Stimulated activated naive CD8-positive, alpha-beta T cell treated with anti-CD3 and anti-CD28 coated beads, Interleukin-15, Interleukin-2, amounts not matched to agents 100 U/mL and 50 U/mL, for 24 hours (primary cell): ENCODE results near the gene FHIT.
"Not testable (repeated sequence)": the region's sequence is repeated elsewhere in the genome, so short reads cannot be mapped to it uniquely, and the experiment has no call there.

Experiments
- ATAC-seq: fragments of 150-1000 bp; cut with Tn5 transposase; one replicate; pipeline ENCODE4 v1.10.0; 2021
- DNase-seq: peaks from one replicate; pipeline ENCODE4 v3.0.0; 2021

Gene FHIT

GRCh38 chr3:59829527-59829926, 1421.7 kb downstream of the FHIT start:
- DNase-seq (no peak), ATAC-seq (no peak)

GRCh38 chr3:59824876-59825275, 1426.4 kb downstream of the FHIT start:
- DNase-seq, result no peak
- no peak for ATAC-seq

GRCh38 chr3:59821274-59821673, 1430.0 kb downstream of the FHIT start:
- DNase-seq (no peak), ATAC-seq (no peak)

- ATAC-seq (peak; percentile 49), DNase-seq (no peak)
These were observed 1430.8 kb downstream of the FHIT start for GRCh38 chr3:59820352-59820934.

- ATAC-seq (no peak), DNase-seq (no peak)
These were observed 1432.3 kb downstream of the FHIT start for GRCh38 chr3:59818919-59819300.

GRCh38 chr3:59818033-59818918, 1433.0 kb downstream of the FHIT start:
- ATAC-seq, result no peak
- no peak for DNase-seq

GRCh38 chr3:59817511-59817910, 1433.7 kb downstream of the FHIT start:
- DNase-seq (no peak), ATAC-seq (no peak)

GRCh38 chr3:59816312-59816711, 1434.9 kb downstream of the FHIT start:
- DNase-seq, result no peak
- no peak for ATAC-seq

GRCh38 chr3:59813148-59813538, 1438.1 kb downstream of the FHIT start:
- no peak for ATAC-seq

GRCh38 chr3:59812237-59813147, 1438.8 kb downstream of the FHIT start:
- ATAC-seq (no peak), DNase-seq (no peak)

More at GRCh38 chr3:59813148-59813538, 1438.1 kb downstream of the FHIT start:
- DNase-seq, result no peak

GRCh38 chr3:59811160-59811559, 1440.1 kb downstream of the FHIT start:
- ATAC-seq (no peak), DNase-seq (no peak)

- no peak for ATAC-seq
- DNase-seq, result no peak
These were observed 1440.6 kb downstream of the FHIT start for GRCh38 chr3:59810606-59811005.

GRCh38 chr3:59809710-59810444, 1441.4 kb downstream of the FHIT start:
- no peak for DNase-seq
- ATAC-seq, result no peak

GRCh38 chr3:59809016-59809415, 1442.2 kb downstream of the FHIT start:
- ATAC-seq (no peak), DNase-seq (no peak)

- no peak for ATAC-seq
These were observed 1442.8 kb downstream of the FHIT start for GRCh38 chr3:59808446-59808845.

GRCh38 chr3:59803268-59803667, 1448.0 kb downstream of the FHIT start:
- ATAC-seq (no peak), DNase-seq (no peak)

More at GRCh38 chr3:59808446-59808845, 1442.8 kb downstream of the FHIT start:
- DNase-seq, result no peak

- not testable (repeated sequence) for DNase-seq, ATAC-seq
These were observed 1448.8 kb downstream of the FHIT start for GRCh38 chr3:59802453-59802852.

- ATAC-seq (no peak), DNase-seq (no peak)
These were observed 1449.2 kb downstream of the FHIT start for GRCh38 chr3:59802045-59802444.

- DNase-seq, result no peak
These were observed 1450.8 kb downstream of the FHIT start for GRCh38 chr3:59800481-59800880.

GRCh38 chr3:59798372-59799086, 1452.7 kb downstream of the FHIT start:
- DNase-seq (no peak), ATAC-seq (no peak)

More at GRCh38 chr3:59800481-59800880, 1450.8 kb downstream of the FHIT start:
- ATAC-seq, result no peak

- no peak for DNase-seq
- no peak for ATAC-seq
These were observed 1453.7 kb downstream of the FHIT start for GRCh38 chr3:59797533-59797932.
